Keratinocyte (primary cell): ENCODE measurements around the gene MALSU1. TPM values are rescaled to one million over a fixed set of nuclear protein-coding genes. Genes with fewer than 3 reads are reported as not detected.

Experiments used
- DNase-seq: peaks from one replicate; pipeline ENCODE4 v3.0.0-alpha.2; 2011; ENCODE audit warnings: low read depth, missing footprints, low spot score
- FAIRE-seq: peaks from 2 replicates; lab custom pipeline; 2011; peaks lifted over from hg19 to GRCh38; lab: Jason Lieb, UNC
- H2AFZ ChIP-seq: 2 replicates; pipeline ENCODE4 v1.6.0; 2012; ENCODE audit warnings: low read length, control low read depth, inconsistent platforms; ENCODE audit not compliant: control insufficient read depth
- H3K27ac ChIP-seq: 2 replicates; pipeline ENCODE4 v1.5.1; 2011; ENCODE audit warnings: low read length; ENCODE audit not compliant: control insufficient read depth, insufficient read depth
- H3K27me3 ChIP-seq: 3 replicates; pipeline ENCODE4 v1.6.0; 2011; ENCODE audit warnings: low read length; ENCODE audit not compliant: control insufficient read depth, insufficient read depth; ENCODE audit errors: extremely low read depth
- H3K36me3 ChIP-seq, 2 experiments: 2 replicates in 1 of 2; 3 replicates in 1 of 2; pipeline ENCODE4 v1.5.1; 2011; ENCODE audit warnings: low read length in 2 of 2, mild to moderate bottlenecking in 1 of 2; ENCODE audit not compliant: control insufficient read depth in 2 of 2, insufficient read depth in 2 of 2; ENCODE audit errors: extremely low read depth in 1 of 2
- H3K4me1 ChIP-seq: 3 replicates; pipeline ENCODE4 v1.5.1; 2011; ENCODE audit warnings: low read length; ENCODE audit not compliant: control insufficient read depth, insufficient read depth; ENCODE audit errors: extremely low read depth
- H3K4me2 ChIP-seq: 3 replicates; pipeline ENCODE4 v1.6.0; 2011; ENCODE audit warnings: low read depth, low read length; ENCODE audit not compliant: control insufficient read depth, insufficient read depth; ENCODE audit errors: extremely low read depth
- H3K4me3 ChIP-seq, 3 experiments: fragments of 200-600 bp in 1 of 3; sonication (generic) in 1 of 3; 2 replicates in 2 of 3; 3 replicates in 1 of 3; pipeline ENCODE4 v1.5.1; 2011 to 2016; ENCODE audit warnings: low read length in 3 of 3, mild to moderate bottlenecking in 3 of 3, control low read depth in 2 of 3, inconsistent platforms in 1 of 3, low read depth in 1 of 3, mixed read lengths in 1 of 3, mixed run types in 1 of 3, moderate library complexity in 1 of 3; ENCODE audit not compliant: control insufficient read depth in 2 of 3, insufficient read depth in 2 of 3; ENCODE audit errors: extremely low read depth in 1 of 3
- H3K79me2 ChIP-seq: 2 replicates; pipeline ENCODE4 v1.6.0; 2012; ENCODE audit warnings: low read length; ENCODE audit not compliant: control insufficient read depth, insufficient read depth
- H3K9ac ChIP-seq: 3 replicates; pipeline ENCODE4 v1.6.0; 2011; ENCODE audit warnings: low read length; ENCODE audit not compliant: control insufficient read depth, insufficient read depth; ENCODE audit errors: extremely low read depth
- H3K9me1 ChIP-seq: 3 replicates; pipeline ENCODE4 v1.6.0; 2011; ENCODE audit warnings: low read length; ENCODE audit not compliant: control insufficient read depth, insufficient read depth; ENCODE audit errors: extremely low read depth
- H3K9me3 ChIP-seq: 2 replicates; pipeline ENCODE4 v1.5.1; 2012; ENCODE audit warnings: low read depth, low read length; ENCODE audit not compliant: control insufficient read depth
- H4K20me1 ChIP-seq: 3 replicates; pipeline ENCODE4 v1.6.0; 2011; ENCODE audit warnings: low read length; ENCODE audit not compliant: control insufficient read depth, insufficient read depth; ENCODE audit errors: extremely low read depth
- CTCF ChIP-seq, 3 experiments: IDR thresholded peaks in 1 of 3; conservative IDR thresholded peaks in 1 of 3; optimal IDR thresholded peaks in 1 of 3; 2 replicates in 2 of 3; 3 replicates in 1 of 3; pipeline versions ENCODE3 to v1.5.1; 2011; ENCODE audit warnings: low read length in 3 of 3, mild to moderate bottlenecking in 3 of 3, moderate library complexity in 2 of 3, control low read depth in 1 of 3, inconsistent platforms in 1 of 3; ENCODE audit not compliant: insufficient read depth in 2 of 3; ENCODE audit errors: extremely low read depth in 1 of 3
- EZH2 ChIP-seq: IDR thresholded peaks from one replicate; pipeline ENCODE4 v1.6.1; 2012; ENCODE audit warnings: inconsistent platforms, mild to moderate bottlenecking, low read length, moderate library complexity
- dilution Hi-C: fragments of 300-500 bp; cut with MboI; formaldehyde crosslinking; loops from one replicate; pipeline ENCODE4 v1.7.0; 2020; ENCODE audit warnings: low sequenced_read_pairs; ENCODE audit not compliant: extremely low pct_ligation_motif_present
- polyA plus RNA-seq, 5 experiments: library from polyadenylated mRNA; depleted of rRNA in 3 of 5; stranded (reverse) in 3 of 5; stranded (forward) in 1 of 5; unstranded in 1 of 5; fragments of >200 nt; gene quantifications; 1 replicate in 1 of 5; 2 replicates in 3 of 5; 3 replicates in 1 of 5; pipeline versions ENCODE4 v1.2.1 to v1.2.3, GENCODE V29; 2011 to 2012; ENCODE audit warnings: missing spikeins in 2 of 5, low read depth in 1 of 5, low replicate concordance in 1 of 5

MALSU1 gene
- polyA plus RNA-seq, 1 donor (not counting 4 experiments of a cell fraction or from before 2014, with no cell fraction given), result 67.8 TPM

GRCh38 chr7:23347682-23348180 is 48.6 kb downstream of the MALSU1 start:
- dilution Hi-C loops, result no loop called here
- DNase-seq (peak; percentile 19), FAIRE-seq (peak; percentile 85)
- H3K27me3 ChIP-seq, result no peaks in the 10 kb centered on the region
- no peaks in the 10 kb centered on the region for H3K9me1 ChIP-seq
- peak overlapping the region in 2 of 3 experiments; percentile 7 to 22 for H3K4me3 ChIP-seq
- no peaks in the 10 kb centered on the region for H4K20me1 ChIP-seq
- peak overlapping the region; percentile 28 for H3K9ac ChIP-seq
- TF ChIP-seq CTCF (optimal IDR thresholded peaks at IDR 0.05 in 1 of 3, IDR thresholded peaks at IDR 0.05 in 1 of 3, conservative IDR thresholded peaks at IDR 0.05 in 1 of 3; ENCODE audit: extremely low read depth in 1 of 3, insufficient read depth in 2 of 3, low read length in 3 of 3), result no peak
- no peak for TF ChIP-seq EZH2
- no peaks in the 10 kb centered on the region for H3K79me2 ChIP-seq
- H3K4me1 ChIP-seq, result peaks cover 31% of the 10 kb centered on the region
- peak overlapping the region; percentile 57 for H3K27ac ChIP-seq
- H3K9me3 ChIP-seq, result no peaks in the 10 kb centered on the region
- H3K36me3 ChIP-seq, result peaks cover 2 to 5% of the 10 kb centered on the region in 2 experiments
- peak overlapping the region; percentile 76 for H3K4me2 ChIP-seq
- no peak overlapping the region for H2AFZ ChIP-seq

- no peak overlapping the region for H2AFZ ChIP-seq
- no peaks in the 10 kb centered on the region for H3K27me3 ChIP-seq
- H3K27ac ChIP-seq, result no peak overlapping the region
- DNase-seq, result peak; percentile 21
- no peaks in the 10 kb centered on the region for H3K79me2 ChIP-seq
- H3K4me1 ChIP-seq, result peaks cover 31% of the 10 kb centered on the region
- peak overlapping the region; percentile 42 for H3K4me2 ChIP-seq
- H3K9me1 ChIP-seq, result no peaks in the 10 kb centered on the region
- TF ChIP-seq CTCF (optimal IDR thresholded peaks at IDR 0.05 in 1 of 3, IDR thresholded peaks at IDR 0.05 in 1 of 3, conservative IDR thresholded peaks at IDR 0.05 in 1 of 3; ENCODE audit: extremely low read depth in 1 of 3, insufficient read depth in 2 of 3, low read length in 3 of 3) (no peak), EZH2 (no peak)
- H3K9me3 ChIP-seq, result no peaks in the 10 kb centered on the region
- FAIRE-seq, result peak; percentile 32
- dilution Hi-C loops, result no loop called here
- H3K4me3 ChIP-seq, result no peak overlapping the region
- peaks cover 0 to 3% of the 10 kb centered on the region in 2 experiments for H3K36me3 ChIP-seq
- H3K9ac ChIP-seq, result no peak overlapping the region
- peaks cover 3% of the 10 kb centered on the region for H4K20me1 ChIP-seq
These were observed 50.5 kb downstream of the MALSU1 start for GRCh38 chr7:23349484-23350157.
